HepG2 (cell line): ENCODE measurements around the gene GRIN2D. TPM values are rescaled to one million over a fixed set of nuclear protein-coding genes. Genes with fewer than 3 reads are reported as not detected.
A peak's percentile ranks its signal among the peaks of the same experiment; 100 is the strongest.

ENCODE experiments used
- BATF2 ChIP-seq: sonication (generic); formaldehyde crosslinking; IDR thresholded peaks from 2 replicates; pipeline ENCODE4 v1.8.0; 2022; ENCODE audit warnings: mild to moderate bottlenecking, missing genetic modification reagents, moderate library complexity
- CHD2 ChIP-seq: IDR thresholded peaks from 2 replicates; pipeline ENCODE4 v1.6.1; 2011; ENCODE audit warnings: low read depth, low read length, improper control_type of control experiment
- DNMT3B ChIP-seq: conservative IDR thresholded peaks from 2 replicates; pipeline ENCODE4 v1.6.1; 2016; ENCODE audit warnings: missing biosample characterization, control low read depth
- DZIP1 ChIP-seq: sonication (generic); formaldehyde crosslinking; IDR thresholded peaks from 2 replicates; pipeline ENCODE4 v1.5.0; 2020; ENCODE audit warnings: mild to moderate bottlenecking, missing genetic modification reagents
- E2F1 ChIP-seq: sonication (generic); formaldehyde crosslinking; IDR thresholded peaks from 2 replicates; pipeline ENCODE4 v1.5.0; 2020; ENCODE audit warnings: missing genetic modification reagents
- ETV6 ChIP-seq: sonication (generic); formaldehyde crosslinking; conservative IDR thresholded peaks from 2 replicates; pipeline ENCODE4 v1.4.0; 2020; ENCODE audit warnings: missing genetic modification reagents
- FOXA3 ChIP-seq: IDR thresholded peaks from 2 replicates; pipeline ENCODE4 v1.6.1; 2016; ENCODE audit warnings: missing genetic modification reagents, missing compliant biosample characterization
- FOXJ3 ChIP-seq: sonication (generic); formaldehyde crosslinking; IDR thresholded peaks from 2 replicates; pipeline ENCODE4 v1.4.0; 2020; ENCODE audit warnings: missing genetic modification reagents, mild to moderate bottlenecking, borderline replicate concordance
- KLF16 ChIP-seq, 2 experiments: sonication (generic) in 1 of 2; formaldehyde crosslinking in 1 of 2; IDR thresholded peaks; 2 replicates each; pipeline versions ENCODE4 v1.6.1 to v1.8.0; 2016 to 2023; ENCODE audit warnings: missing genetic modification reagents in 2 of 2, missing compliant biosample characterization in 1 of 2
- NR3C1 ChIP-seq: sonication (generic); formaldehyde crosslinking; IDR thresholded peaks from 2 replicates; pipeline ENCODE4 v1.4.0; 2020; ENCODE audit warnings: missing genetic modification reagents
- PBX3 ChIP-seq: sonication (generic); formaldehyde crosslinking; IDR thresholded peaks from 2 replicates; pipeline ENCODE4 v1.8.1; 2023; ENCODE audit warnings: missing genetic modification reagents, inconsistent platforms, borderline replicate concordance
- RFX1 ChIP-seq: fragments of 450-650 bp; IDR thresholded peaks from 2 replicates; pipeline ENCODE4 v1.6.1; 2017
- ZBTB44 ChIP-seq: sonication (generic); formaldehyde crosslinking; IDR thresholded peaks from 2 replicates; pipeline ENCODE4 v1.4.0; 2020; ENCODE audit warnings: missing genetic modification reagents
- ZFP36L2 ChIP-seq: sonication (generic); formaldehyde crosslinking; IDR thresholded peaks from 2 replicates; pipeline ENCODE4 v1.4.0; 2020; ENCODE audit warnings: missing genetic modification reagents
- ZKSCAN8 ChIP-seq: IDR thresholded peaks from 2 replicates; pipeline ENCODE4 v1.6.1; 2016; ENCODE audit warnings: borderline replicate concordance, missing genetic modification reagents, missing compliant biosample characterization
- ZNF124 ChIP-seq: sonication (generic); formaldehyde crosslinking; IDR thresholded peaks from 2 replicates; pipeline ENCODE4 v1.4.0; 2020; ENCODE audit warnings: missing genetic modification reagents
- ZNF292 ChIP-seq: sonication (generic); formaldehyde crosslinking; IDR thresholded peaks from 2 replicates; pipeline ENCODE4 v1.8.1; 2022; ENCODE audit warnings: mild to moderate bottlenecking, low read depth, missing genetic modification reagents, borderline replicate concordance
- ZNF335 ChIP-seq: sonication (generic); formaldehyde crosslinking; IDR thresholded peaks from 2 replicates; pipeline ENCODE4 v1.4.0; 2020; ENCODE audit warnings: missing genetic modification reagents
- ZNF720 ChIP-seq: sonication (generic); formaldehyde crosslinking; IDR thresholded peaks from 2 replicates; pipeline ENCODE4 v1.4.0; 2020; ENCODE audit warnings: missing genetic modification reagents
- ZNF740 ChIP-seq: sonication (generic); formaldehyde crosslinking; IDR thresholded peaks from 2 replicates; pipeline ENCODE4 v1.4.0; 2020; ENCODE audit warnings: missing genetic modification reagents
- ZNF747 ChIP-seq: sonication (generic); formaldehyde crosslinking; IDR thresholded peaks from 2 replicates; pipeline ENCODE4 v1.8.1; 2023; ENCODE audit warnings: missing genetic modification reagents, mild to moderate bottlenecking, borderline replicate concordance
- ZNF775 ChIP-seq: sonication (generic); formaldehyde crosslinking; IDR thresholded peaks from 2 replicates; pipeline ENCODE4 v1.4.0; 2020; ENCODE audit warnings: missing genetic modification reagents, mild to moderate bottlenecking, moderate library complexity, borderline replicate concordance
- polyA plus RNA-seq, 8 experiments: library from polyadenylated mRNA; depleted of rRNA in 3 of 8; stranded (reverse) in 7 of 8; unstranded in 1 of 8; fragments of >200 nt; fragmentation: Illumina TruSeq in 4 of 8; extraction: Trizol in 4 of 8; gene quantifications; 2 replicates each; pipeline versions ENCODE4 v1.2.1 to v1.2.3, GENCODE V29; 2011 to 2016; ENCODE audit warnings: low read depth in 4 of 8, missing spikeins in 1 of 8, mixed read lengths in 1 of 8; ENCODE audit not compliant: insufficient read depth in 1 of 8
- total RNA-seq, 5 experiments: library from RNA; depleted of rRNA; stranded (reverse); fragments of >200 nt; fragmentation: Illumina TruSeq; extraction: Trizol; gene quantifications; 2 replicates each; pipeline ENCODE4 v1.2.3, GENCODE V29; 2016; ENCODE audit warnings: low read depth in 1 of 5

Gene GRIN2D
- total and polyA plus RNA-seq, 2 of the 13 experiments (the other 11 are each of a cell fraction or from before 2014, with no cell fraction given): 0.02 to 0.13 TPM

GRCh38 chr19:48390188-48391099 lies 3.0 kb upstream of the GRIN2D start (continued):
- TF ChIP-seq DZIP1 (CRISPR knock-in tag): no peak
- TF ChIP-seq ZNF720 (CRISPR knock-in tag): 0 out of 2 replicates have a peak, but pooled peaks have one; percentile 47
- no peak; the same call in none of the 2 replicates for TF ChIP-seq DNMT3B (CRISPR knock-in tag)
- no peak for TF ChIP-seq RFX1
- peak; percentile 34; the same call in 1 of the 2 replicates for TF ChIP-seq FOXA3
- peak in 1 of 2 experiments; percentile 66; a peak in 1 of 4 replicates for TF ChIP-seq KLF16 (CRISPR knock-in tag; IDR thresholded peaks at IDR 0.05)
- TF ChIP-seq ZNF775 (CRISPR knock-in tag): no peak
- TF ChIP-seq ZFP36L2 (CRISPR knock-in tag): no peak
- no peak for TF ChIP-seq ZNF335 (CRISPR knock-in tag)
- no peak for TF ChIP-seq ZNF292 (CRISPR knock-in tag)
- no peak for TF ChIP-seq CHD2
- TF ChIP-seq ZKSCAN8 (CRISPR knock-in tag): no peak
- no peak for TF ChIP-seq FOXJ3
- TF ChIP-seq PBX3 (CRISPR knock-in tag): no peak
- no peak for TF ChIP-seq E2F1 (CRISPR knock-in tag)
- TF ChIP-seq ETV6: no peak
- no peak for TF ChIP-seq NR3C1 (CRISPR knock-in tag)
- TF ChIP-seq ZNF124 (CRISPR knock-in tag): peak; percentile 61; the same call in 1 of the 2 replicates
- 0 out of 2 replicates have a peak, but pooled peaks have one; percentile 57 for TF ChIP-seq ZNF740 (CRISPR knock-in tag)
- peak; percentile 49; the same call in 1 of the 2 replicates for TF ChIP-seq ZBTB44
- TF ChIP-seq ZNF747 (CRISPR knock-in tag): no peak
- no peak for TF ChIP-seq BATF2 (CRISPR knock-in tag)
